Measurements from ENCODE around the gene BIRC2.

Gene BIRC2

DNA sequence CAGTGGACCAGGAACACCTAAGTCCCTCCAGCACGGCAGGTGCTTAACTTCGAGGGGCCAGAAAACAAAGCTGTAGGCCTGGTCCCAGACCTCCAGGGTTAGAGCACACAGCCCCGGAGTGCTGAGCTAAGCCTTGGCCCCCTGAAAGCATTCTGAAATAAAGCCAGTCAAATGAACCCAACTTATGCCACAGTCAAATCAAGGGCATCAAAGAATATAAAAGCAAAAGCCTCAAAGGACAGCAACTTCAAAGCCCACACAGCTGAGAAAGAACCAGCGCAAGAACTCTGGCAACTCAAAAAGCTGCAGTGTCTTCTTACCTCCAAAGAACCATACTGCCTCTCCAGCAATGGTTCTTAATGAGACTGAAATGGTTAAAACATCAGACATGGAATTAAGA is 66.5 kb downstream of the BIRC2 start:
- no peak for TF ChIP-seq TAF1 (IDR thresholded peaks at IDR 0.05; ENCODE audit: borderline replicate concordance, insufficient read depth, low read length)
- TF ChIP-seq FOXP2 (optimal IDR thresholded peaks at IDR 0.05; ENCODE audit: borderline replicate concordance, extremely low read depth, extremely low read length, insufficient read depth), result no peak
- TF ChIP-seq POLR2AphosphoS5 (IDR thresholded peaks at IDR 0.05; ENCODE audit: low read depth, low read length), result no peak
- TF ChIP-seq, protein P1, sequence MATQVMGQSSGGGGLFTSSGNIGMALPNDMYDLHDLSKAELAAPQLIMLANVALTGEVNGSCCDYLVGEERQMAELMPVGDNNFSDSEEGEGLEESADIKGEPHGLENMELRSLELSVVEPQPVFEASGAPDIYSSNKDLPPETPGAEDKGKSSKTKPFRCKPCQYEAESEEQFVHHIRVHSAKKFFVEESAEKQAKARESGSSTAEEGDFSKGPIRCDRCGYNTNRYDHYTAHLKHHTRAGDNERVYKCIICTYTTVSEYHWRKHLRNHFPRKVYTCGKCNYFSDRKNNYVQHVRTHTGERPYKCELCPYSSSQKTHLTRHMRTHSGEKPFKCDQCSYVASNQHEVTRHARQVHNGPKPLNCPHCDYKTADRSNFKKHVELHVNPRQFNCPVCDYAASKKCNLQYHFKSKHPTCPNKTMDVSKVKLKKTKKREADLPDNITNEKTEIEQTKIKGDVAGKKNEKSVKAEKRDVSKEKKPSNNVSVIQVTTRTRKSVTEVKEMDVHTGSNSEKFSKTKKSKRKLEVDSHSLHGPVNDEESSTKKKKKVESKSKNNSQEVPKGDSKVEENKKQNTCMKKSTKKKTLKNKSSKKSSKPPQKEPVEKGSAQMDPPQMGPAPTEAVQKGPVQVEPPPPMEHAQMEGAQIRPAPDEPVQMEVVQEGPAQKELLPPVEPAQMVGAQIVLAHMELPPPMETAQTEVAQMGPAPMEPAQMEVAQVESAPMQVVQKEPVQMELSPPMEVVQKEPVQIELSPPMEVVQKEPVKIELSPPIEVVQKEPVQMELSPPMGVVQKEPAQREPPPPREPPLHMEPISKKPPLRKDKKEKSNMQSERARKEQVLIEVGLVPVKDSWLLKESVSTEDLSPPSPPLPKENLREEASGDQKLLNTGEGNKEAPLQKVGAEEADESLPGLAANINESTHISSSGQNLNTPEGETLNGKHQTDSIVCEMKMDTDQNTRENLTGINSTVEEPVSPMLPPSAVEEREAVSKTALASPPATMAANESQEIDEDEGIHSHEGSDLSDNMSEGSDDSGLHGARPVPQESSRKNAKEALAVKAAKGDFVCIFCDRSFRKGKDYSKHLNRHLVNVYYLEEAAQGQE (IDR thresholded peaks at IDR 0.05; ENCODE audit: insufficient read depth in 1 of 2, low read depth in 2 of 2, low read length in 2 of 2), result no peak
- no peak for TF ChIP-seq SIN3A (IDR thresholded peaks at IDR 0.05; ENCODE audit: borderline replicate concordance, insufficient read depth, low read length)

DNA sequence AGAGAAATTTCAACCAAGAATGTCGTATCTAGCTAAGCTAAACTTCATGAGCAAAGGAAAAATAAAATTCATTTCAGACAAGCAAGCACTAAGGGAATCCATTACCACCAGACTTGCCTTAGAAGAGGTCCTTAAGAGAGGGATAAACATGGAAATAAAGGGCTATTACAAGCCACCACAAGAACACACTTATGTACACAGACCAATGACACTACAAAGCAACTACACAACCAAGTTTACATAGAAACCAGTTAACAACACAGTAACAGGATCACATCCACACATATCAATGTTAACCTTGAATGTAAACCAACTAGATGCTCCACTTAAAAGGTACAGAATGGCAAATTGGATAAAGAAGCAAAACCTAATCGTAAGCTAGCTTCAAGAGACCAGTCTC is 67.5 kb downstream of the BIRC2 start:
- no peak for TF ChIP-seq TAF1 (IDR thresholded peaks at IDR 0.05; ENCODE audit: borderline replicate concordance, insufficient read depth, low read length)
- TF ChIP-seq SIN3A (IDR thresholded peaks at IDR 0.05; ENCODE audit: borderline replicate concordance, insufficient read depth, low read length), result no peak
- no peak for TF ChIP-seq FOXP2 (optimal IDR thresholded peaks at IDR 0.05; ENCODE audit: borderline replicate concordance, extremely low read depth, extremely low read length, insufficient read depth)

GRCh38 chr11:102415304-102415916 is 68.4 kb downstream of the BIRC2 start:
- TF ChIP-seq FOXP2 (optimal IDR thresholded peaks at IDR 0.05; ENCODE audit: borderline replicate concordance, extremely low read depth, extremely low read length, insufficient read depth) (no peak), POLR2AphosphoS5 (IDR thresholded peaks at IDR 0.05; ENCODE audit: low read depth, low read length) (no peak), TAF1 (IDR thresholded peaks at IDR 0.05; ENCODE audit: borderline replicate concordance, insufficient read depth, low read length) (no peak), SIN3A (IDR thresholded peaks at IDR 0.05; ENCODE audit: borderline replicate concordance, insufficient read depth, low read length) (no peak)
- TF ChIP-seq, protein P1 (IDR thresholded peaks at IDR 0.05; ENCODE audit: insufficient read depth in 1 of 2, low read depth in 2 of 2, low read length in 2 of 2), result no peak

GRCh38 chr11:102416976-102417375 is 70.0 kb downstream of the BIRC2 start:
- TF ChIP-seq POLR2AphosphoS5 (IDR thresholded peaks at IDR 0.05; ENCODE audit: low read depth, low read length) (no peak), FOXP2 (optimal IDR thresholded peaks at IDR 0.05; ENCODE audit: borderline replicate concordance, extremely low read depth, extremely low read length, insufficient read depth) (no peak), TAF1 (IDR thresholded peaks at IDR 0.05; ENCODE audit: borderline replicate concordance, insufficient read depth, low read length) (no peak), SIN3A (IDR thresholded peaks at IDR 0.05; ENCODE audit: borderline replicate concordance, insufficient read depth, low read length) (no peak)
- TF ChIP-seq, protein P1 (IDR thresholded peaks at IDR 0.05; ENCODE audit: insufficient read depth in 1 of 2, low read depth in 2 of 2, low read length in 2 of 2), result no peak

DNA sequence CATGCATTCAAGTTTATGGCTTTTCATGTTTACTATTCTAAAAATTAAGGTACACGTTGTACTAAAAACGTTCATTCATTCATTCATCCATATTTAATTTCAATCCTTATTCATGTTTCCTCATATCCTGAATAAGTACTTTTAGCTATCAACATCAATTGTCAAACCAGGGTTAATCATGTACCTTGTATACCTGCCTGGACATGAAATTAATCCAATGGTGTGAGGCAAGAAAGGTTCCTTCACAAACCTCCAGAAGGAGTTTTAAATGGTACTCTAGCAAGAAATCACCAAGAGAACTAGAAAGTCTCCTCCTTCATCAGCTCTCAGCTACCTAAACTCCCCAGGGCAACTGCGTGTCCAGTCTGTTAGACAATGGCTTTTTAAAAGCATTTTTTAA is 72.2 kb downstream of the BIRC2 start:
- TF ChIP-seq POLR2AphosphoS5 (IDR thresholded peaks at IDR 0.05; ENCODE audit: low read depth, low read length), result no peak
- TF ChIP-seq FOXP2 (optimal IDR thresholded peaks at IDR 0.05; ENCODE audit: borderline replicate concordance, extremely low read depth, extremely low read length, insufficient read depth), result no peak
- TF ChIP-seq SIN3A (IDR thresholded peaks at IDR 0.05; ENCODE audit: borderline replicate concordance, insufficient read depth, low read length), result no peak
- TF ChIP-seq, protein P1 (IDR thresholded peaks at IDR 0.05; ENCODE audit: insufficient read depth in 1 of 2, low read depth in 2 of 2, low read length in 2 of 2), result no peak
- TF ChIP-seq TAF1 (IDR thresholded peaks at IDR 0.05; ENCODE audit: borderline replicate concordance, insufficient read depth, low read length), result no peak
